SK-N-SH (cell line): Measurements from ENCODE around the gene LRRC75A. TPM values are rescaled to one million over a fixed set of nuclear protein-coding genes. Genes with fewer than 3 reads are reported as not detected.
"Not testable (repeated sequence)": the region's sequence is repeated elsewhere in the genome, so short reads cannot be mapped to it uniquely, and the experiment has no call there.

Experiments
- CTCF ChIA-PET: fragments of 300-600, 350-600 bp; formaldehyde crosslinking; extraction: SDS; loops from one replicate; lab custom pipeline; 2021; lab: Yijun Ruan, JAX
- POLR2A ChIA-PET: fragments of 350-600 bp; sonication (Branson Sonifier 250); formaldehyde crosslinking; extraction: SDS; loops from one replicate; lab custom pipeline; 2020; ENCODE audit warnings: antibody characterized with exemption, inconsistent platforms; lab: Yijun Ruan, JAX
- DNase-seq: peaks from one replicate; pipeline ENCODE4 v3.0.0; 2012
- H2AFZ ChIP-seq: fragments of 200-600 bp; sonication (generic); 2 replicates; pipeline ENCODE4 v1.8.1; 2016; ENCODE audit warnings: antibody characterized with exemption, mild to moderate bottlenecking, low read depth
- H3F3A ChIP-seq: fragments of 200-600 bp; sonication (generic); replicated peaks from 2 replicates; pipeline ENCODE3; 2016; ENCODE audit warnings: antibody characterized with exemption, mild to moderate bottlenecking; ENCODE audit not compliant: insufficient read depth
- H3K27ac ChIP-seq, 2 experiments: fragments of 200-500 bp in 1 of 2; fragments of 200-600 bp in 1 of 2; sonication (Bioruptor generic) in 1 of 2; sonication (generic), shearing (Covaris generic) in 1 of 2; 2 replicates each; pipeline versions ENCODE4 v1.5.1 to v1.6.1; 2014 to 2016; ENCODE audit warnings: low read depth in 2 of 2, inconsistent platforms in 1 of 2, low read length in 1 of 2, mild to moderate bottlenecking in 1 of 2, mixed read lengths in 1 of 2
- H3K27me3 ChIP-seq: fragments of 200-600 bp; sonication (generic), shearing (Covaris generic); 2 replicates; pipeline ENCODE4 v1.6.1; 2016; ENCODE audit warnings: mixed run types; ENCODE audit not compliant: insufficient read depth
- H3K36me3 ChIP-seq, 2 experiments: fragments of 200-500 bp in 1 of 2; fragments of 200-600 bp in 1 of 2; sonication (Bioruptor generic) in 1 of 2; sonication (generic) in 1 of 2; replicated peaks in 1 of 2; 2 replicates each; pipeline versions ENCODE3 to v1.5.1; 2014 to 2016; ENCODE audit warnings: low read length in 1 of 2, mild to moderate bottlenecking in 1 of 2; ENCODE audit not compliant: insufficient read depth in 2 of 2, control insufficient read depth in 1 of 2
- H3K4me1 ChIP-seq, 2 experiments: fragments of 200-500 bp in 1 of 2; fragments of 200-600 bp in 1 of 2; sonication (Bioruptor generic) in 1 of 2; sonication (generic), shearing (Covaris generic) in 1 of 2; 2 replicates each; pipeline versions ENCODE4 v1.5.1 to v1.6.1; 2014 to 2016; ENCODE audit warnings: low read depth in 1 of 2, low read length in 1 of 2, mixed run types in 1 of 2; ENCODE audit not compliant: insufficient read depth in 2 of 2, control insufficient read depth in 1 of 2
- H3K4me2 ChIP-seq: fragments of 200-600 bp; sonication (generic), shearing (Covaris generic); 2 replicates; pipeline ENCODE4 v1.6.1; 2017; ENCODE audit warnings: mixed run types
- H3K4me3 ChIP-seq, 2 experiments: fragments of 200-500 bp in 1 of 2; fragments of 200-600 bp in 1 of 2; sonication (Bioruptor generic) in 1 of 2; sonication (generic), shearing (Covaris generic) in 1 of 2; 2 replicates each; pipeline versions ENCODE4 v1.5.1 to v1.8.1; 2014 to 2016; ENCODE audit warnings: low read depth in 2 of 2, inconsistent platforms in 1 of 2, low read length in 1 of 2, mild to moderate bottlenecking in 1 of 2, mixed read lengths in 1 of 2, moderate library complexity in 1 of 2
- H3K79me2 ChIP-seq: fragments of 200-600 bp; sonication (generic); 2 replicates; pipeline ENCODE4 v1.8.1; 2017; ENCODE audit warnings: mild to moderate bottlenecking; ENCODE audit not compliant: insufficient read depth
- H3K9ac ChIP-seq: fragments of 200-600 bp; sonication (generic); 2 replicates; pipeline ENCODE4 v1.6.1; 2017; ENCODE audit warnings: mixed run types
- H3K9me2 ChIP-seq: fragments of 200-600 bp; sonication (generic); 2 replicates; pipeline ENCODE4 v1.6.1; 2017; ENCODE audit warnings: mixed run types
- H3K9me3 ChIP-seq: fragments of 200-600 bp; sonication (generic); 2 replicates; pipeline ENCODE4 v1.6.1; 2017; ENCODE audit warnings: mixed run types, mild to moderate bottlenecking, moderate library complexity
- H4K20me1 ChIP-seq: fragments of 200-600 bp; sonication (generic); 2 replicates; pipeline ENCODE4 v1.6.1; 2017; ENCODE audit warnings: mild to moderate bottlenecking, mixed run types; ENCODE audit not compliant: insufficient read depth
- CHD2 ChIP-seq: fragments of 150-350 bp; IDR thresholded peaks from 2 replicates; pipeline ENCODE4 v1.6.1; 2018; ENCODE audit warnings: low read length; ENCODE audit not compliant: partially characterized antibody
- EP300 ChIP-seq, 2 experiments: IDR thresholded peaks; 2 replicates each; pipeline versions ENCODE4 v1.4.0 to v1.6.1; 2012; ENCODE audit warnings: borderline replicate concordance in 1 of 2, low read depth in 1 of 2, low read length in 1 of 2
- GABPA ChIP-seq: IDR thresholded peaks from 2 replicates; pipeline ENCODE4 v1.4.0; 2012; ENCODE audit warnings: low read depth, mild to moderate bottlenecking
- JUND ChIP-seq: IDR thresholded peaks from 2 replicates; pipeline ENCODE4 v1.4.0; 2012
- MEF2A ChIP-seq: IDR thresholded peaks from 2 replicates; pipeline ENCODE4 v1.4.0; 2012; ENCODE audit warnings: low read depth, borderline replicate concordance
- POLR2AphosphoS5 ChIP-seq: IDR thresholded peaks from 2 replicates; pipeline ENCODE4 v1.6.1; 2012; ENCODE audit warnings: low read depth, low read length
- RAD21 ChIP-seq: IDR thresholded peaks from 2 replicates; pipeline ENCODE4 v1.6.1; 2012; ENCODE audit warnings: mild to moderate bottlenecking, low read length
- RFX5 ChIP-seq: IDR thresholded peaks from 2 replicates; pipeline ENCODE4 v1.6.1; 2012; ENCODE audit warnings: mild to moderate bottlenecking, improper control_type of control experiment, low read length
- RXRA ChIP-seq: IDR thresholded peaks from 2 replicates; pipeline ENCODE4 v1.4.0; 2012; ENCODE audit warnings: low read depth, mild to moderate bottlenecking, borderline replicate concordance
- SIN3A ChIP-seq: IDR thresholded peaks from 2 replicates; pipeline ENCODE4 v1.6.1; 2012; ENCODE audit warnings: low read depth, mild to moderate bottlenecking, low read length, moderate library complexity, borderline replicate concordance
- WGBS: methylation state at CpG from one replicate; pipeline ENCODE4 v1.1.6; 2017; ENCODE audit warnings: low lambda C conversion rate; 5-methylcytosine and 5-hydroxymethylcytosine counted together
- polyA plus RNA-seq, 3 experiments: library from polyadenylated mRNA; depleted of rRNA; stranded (reverse); fragments of >200 nt; gene quantifications; 2 replicates each; pipeline ENCODE4 v1.2.3, GENCODE V29; 2012
- TF ChIP-seq, protein P1 (sequence below): IDR thresholded peaks from 2 replicates; pipeline ENCODE4 v1.6.1; 2012; ENCODE audit warnings: mild to moderate bottlenecking, low read depth, low read length, moderate library complexity
- TF ChIP-seq, protein P2 (sequence below): IDR thresholded peaks from 2 replicates; pipeline ENCODE4 v1.4.0; 2012; ENCODE audit warnings: low read depth

LRRC75A gene
- polyA plus RNA-seq, 1 of the 3 experiments (the other 2 are of a cell fraction): 1.2 TPM

DNA sequence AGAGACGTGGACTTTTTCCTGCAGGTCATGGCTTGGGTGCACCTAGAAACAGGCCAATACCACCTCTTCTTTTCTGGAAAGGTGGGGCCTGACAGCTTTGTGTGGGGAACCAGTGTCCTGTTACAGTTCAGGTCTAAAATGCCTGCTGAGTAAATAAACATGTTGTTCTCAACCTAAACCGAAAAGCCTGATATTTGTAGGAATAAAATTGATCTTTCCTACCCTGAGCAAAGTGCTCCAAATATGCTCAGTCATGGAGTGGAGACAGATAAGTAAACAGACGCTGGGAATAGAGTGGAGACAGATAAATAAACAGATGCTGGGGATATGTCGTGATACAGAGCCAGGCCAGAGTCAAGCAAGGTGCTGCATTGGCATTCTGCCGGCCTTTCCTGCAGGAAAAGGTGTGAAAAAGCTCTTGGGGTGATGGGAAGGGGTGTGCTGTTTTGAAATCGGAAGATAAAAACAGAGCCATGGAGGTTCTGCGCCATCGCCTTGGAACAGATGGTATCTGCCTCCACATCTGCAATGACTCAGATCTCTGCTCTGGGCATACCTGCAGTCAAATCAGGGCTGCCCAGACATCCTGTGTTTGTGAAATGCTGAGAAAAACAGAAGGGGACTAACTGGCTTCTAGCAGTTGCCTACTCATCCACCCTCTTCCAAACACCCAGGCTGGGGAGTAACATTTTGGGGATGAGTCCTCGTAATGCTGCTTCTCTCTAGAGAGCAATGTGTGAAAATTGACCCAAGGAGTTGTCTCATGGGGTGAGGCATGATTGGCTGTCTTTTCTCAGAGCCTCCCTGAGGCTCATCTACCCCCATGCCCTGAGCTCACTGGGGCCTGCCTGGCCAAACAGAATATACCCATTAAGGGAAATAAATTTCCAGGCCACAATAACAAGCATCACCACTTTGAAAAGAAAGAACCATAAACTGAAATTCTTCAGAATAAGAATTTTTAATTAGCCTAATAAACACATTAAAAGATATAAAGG, 93.4 kb downstream of the LRRC75A start (continued):
- TF ChIP-seq, protein P1, sequence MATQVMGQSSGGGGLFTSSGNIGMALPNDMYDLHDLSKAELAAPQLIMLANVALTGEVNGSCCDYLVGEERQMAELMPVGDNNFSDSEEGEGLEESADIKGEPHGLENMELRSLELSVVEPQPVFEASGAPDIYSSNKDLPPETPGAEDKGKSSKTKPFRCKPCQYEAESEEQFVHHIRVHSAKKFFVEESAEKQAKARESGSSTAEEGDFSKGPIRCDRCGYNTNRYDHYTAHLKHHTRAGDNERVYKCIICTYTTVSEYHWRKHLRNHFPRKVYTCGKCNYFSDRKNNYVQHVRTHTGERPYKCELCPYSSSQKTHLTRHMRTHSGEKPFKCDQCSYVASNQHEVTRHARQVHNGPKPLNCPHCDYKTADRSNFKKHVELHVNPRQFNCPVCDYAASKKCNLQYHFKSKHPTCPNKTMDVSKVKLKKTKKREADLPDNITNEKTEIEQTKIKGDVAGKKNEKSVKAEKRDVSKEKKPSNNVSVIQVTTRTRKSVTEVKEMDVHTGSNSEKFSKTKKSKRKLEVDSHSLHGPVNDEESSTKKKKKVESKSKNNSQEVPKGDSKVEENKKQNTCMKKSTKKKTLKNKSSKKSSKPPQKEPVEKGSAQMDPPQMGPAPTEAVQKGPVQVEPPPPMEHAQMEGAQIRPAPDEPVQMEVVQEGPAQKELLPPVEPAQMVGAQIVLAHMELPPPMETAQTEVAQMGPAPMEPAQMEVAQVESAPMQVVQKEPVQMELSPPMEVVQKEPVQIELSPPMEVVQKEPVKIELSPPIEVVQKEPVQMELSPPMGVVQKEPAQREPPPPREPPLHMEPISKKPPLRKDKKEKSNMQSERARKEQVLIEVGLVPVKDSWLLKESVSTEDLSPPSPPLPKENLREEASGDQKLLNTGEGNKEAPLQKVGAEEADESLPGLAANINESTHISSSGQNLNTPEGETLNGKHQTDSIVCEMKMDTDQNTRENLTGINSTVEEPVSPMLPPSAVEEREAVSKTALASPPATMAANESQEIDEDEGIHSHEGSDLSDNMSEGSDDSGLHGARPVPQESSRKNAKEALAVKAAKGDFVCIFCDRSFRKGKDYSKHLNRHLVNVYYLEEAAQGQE: no peak
- TF ChIP-seq RAD21 (no peak; the same call in 1 of the 2 replicates), GABPA (no peak), JUND (no peak), RXRA (no peak), CHD2 (peak; percentile 43), MEF2A (no peak), POLR2AphosphoS5 (no peak), RFX5 (no peak), EP300 (IDR thresholded peaks at IDR 0.05; ENCODE audit: borderline replicate concordance in 1 of 2, low read depth in 1 of 2, low read length in 1 of 2) (peak in 1 of 2 experiments; percentile 63; a peak in 1 of 4 replicates), SIN3A (no peak)
- TF ChIP-seq, protein P2, sequence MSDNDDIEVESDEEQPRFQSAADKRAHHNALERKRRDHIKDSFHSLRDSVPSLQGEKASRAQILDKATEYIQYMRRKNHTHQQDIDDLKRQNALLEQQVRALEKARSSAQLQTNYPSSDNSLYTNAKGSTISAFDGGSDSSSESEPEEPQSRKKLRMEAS: no peak

DNA sequence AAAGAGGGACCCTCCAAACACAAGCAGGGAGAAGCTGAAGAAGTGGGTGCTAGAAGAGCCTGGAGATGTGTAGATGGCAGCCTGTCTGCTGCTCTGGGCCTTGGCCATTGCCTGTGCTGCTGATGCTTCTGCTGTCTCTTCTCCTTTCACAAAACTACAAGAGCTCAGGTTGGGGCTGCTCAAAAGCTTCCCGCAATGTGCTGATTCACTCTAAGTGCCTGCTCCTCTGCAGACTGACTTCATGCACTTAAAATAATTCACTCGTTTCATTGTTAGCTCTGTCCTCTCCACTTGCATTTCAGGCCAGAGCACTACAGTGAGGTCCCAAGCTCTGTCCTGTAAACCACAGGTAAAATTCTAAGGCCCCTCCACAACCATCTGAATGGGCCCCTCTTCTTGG, 95.3 kb downstream of the LRRC75A start:
- 93% methylated on average over 2 of the region's 2 CpGs for WGBS
- POLR2A ChIA-PET, H3K9ac ChIP-seq, H3K36me3 ChIP-seq, H3K27ac ChIP-seq, H3K9me2 ChIP-seq, H3K4me2 ChIP-seq, H3K79me2 ChIP-seq, H4K20me1 ChIP-seq, DNase-seq, H3K9me3 ChIP-seq, H3F3A ChIP-seq, H3K4me3 ChIP-seq, H3K27me3 ChIP-seq: not testable (repeated sequence)
- Histone ChIP-seq H2AFZ (0 out of 2 replicates have a peak overlapping the region, but pooled peaks have one; percentile 29), H3K4me1 (peaks cover 0 to 12% of the 10 kb centered on the region in 2 experiments; a peak in 2 of 4 replicates)
- CTCF ChIA-PET: interaction anchor here (1.5 to 3.0 kb wide), 2 partner anchors 33 to 44 kb away, joined by 4 to 7 read pairs; partner anchors contain the start of gene CENPV
